Activated naive CD8-positive, alpha-beta T cell treated with anti-CD3 and anti-CD28 coated beads for 36 hours (primary cell): ENCODE results near the gene IL17C. TPM values are rescaled to one million over a fixed set of nuclear protein-coding genes. Genes with fewer than 3 reads are reported as not detected.

ENCODE experiments used
- DNase-seq: peaks from one replicate; pipeline ENCODE4 v3.0.0; 2021
- H3K27ac Mint-ChIP-seq: one replicate; pipeline ENCODE4 v1.8.0; 2022; ENCODE audit warnings: mild to moderate bottlenecking, moderate library complexity, mixed read lengths
- H3K27me3 Mint-ChIP-seq: one replicate; pipeline ENCODE4 v1.8.0; 2022; ENCODE audit warnings: mild to moderate bottlenecking, mixed read lengths
- H3K36me3 Mint-ChIP-seq: one replicate; pipeline ENCODE4 v1.8.0; 2021; ENCODE audit warnings: mild to moderate bottlenecking, mixed read lengths
- H3K4me1 Mint-ChIP-seq: one replicate; pipeline ENCODE4 v1.8.0; 2021; ENCODE audit warnings: mixed read lengths
- H3K4me3 Mint-ChIP-seq: one replicate; pipeline ENCODE4 v1.8.0; 2022; ENCODE audit warnings: mild to moderate bottlenecking, moderate library complexity, mixed read lengths
- H3K9me3 Mint-ChIP-seq: one replicate; pipeline ENCODE4 v1.8.0; 2022; ENCODE audit warnings: mixed read lengths
- total RNA-seq, 2 experiments: library from RNA; stranded (reverse); gene quantifications; one replicate each; pipeline ENCODE4 v1.2.3, GENCODE V29; 2021

The IL17C gene
- total RNA-seq, 2 experiments from 2014 or later = not detected

DNA sequence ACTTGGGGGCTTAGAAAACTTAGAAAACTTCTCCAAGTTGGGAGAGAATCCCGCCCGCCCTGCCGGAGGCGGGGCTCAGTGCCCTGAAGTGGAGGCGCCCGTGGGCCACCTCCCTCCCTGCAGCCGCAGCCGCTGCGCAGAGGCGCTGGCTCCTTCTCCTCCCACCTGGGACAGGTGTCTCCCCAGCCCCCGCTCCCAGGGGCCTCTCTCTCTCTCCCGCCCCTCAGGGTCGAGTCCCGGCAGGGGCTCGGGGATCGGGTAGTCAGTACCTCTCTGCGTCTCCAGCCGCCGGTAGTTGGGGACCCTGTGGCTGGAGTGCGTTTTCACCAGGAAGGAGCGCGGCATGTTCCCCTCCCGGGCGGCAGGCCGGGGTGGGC, 47.7 kb downstream of the IL17C start:
- H3K9me3 Mint-ChIP-seq = no peaks in the 10 kb centered on the region
- H3K27me3 Mint-ChIP-seq = no peaks in the 10 kb centered on the region
- no peak overlapping the region for H3K27ac Mint-ChIP-seq
- peaks cover 38% of the 10 kb centered on the region for H3K4me1 Mint-ChIP-seq
- no peaks in the 10 kb centered on the region for H3K36me3 Mint-ChIP-seq
- peak; percentile 51 for DNase-seq
- H3K4me3 Mint-ChIP-seq = peak overlapping the region; percentile 76

- H3K4me3 Mint-ChIP-seq = peak within 1 kb of the TSS; percentile 76
- H3K27ac Mint-ChIP-seq = no peak within 1 kb of the TSS
- H3K27me3 Mint-ChIP-seq = no peaks in the 10 kb centered on the region
- no peaks in the 10 kb centered on the region for H3K36me3 Mint-ChIP-seq
- no peaks in the 10 kb centered on the region for H3K9me3 Mint-ChIP-seq
- DNase-seq = peak; percentile 91
- H3K4me1 Mint-ChIP-seq = peaks cover 36% of the 10 kb centered on the region
Observed at GRCh38 chr16:88686439-88687253, 48.3 kb downstream of the IL17C start, which contains the start of gene SNAI3. SNAI3 (minus strand) TSS chr16:88686507; CDS start chr16:88686406, 101 bp downstream.

- Mint-ChIP-seq H3K36me3 (no peaks in the 10 kb centered on the region), H3K4me3 (no peak overlapping the region), H3K27me3 (no peaks in the 10 kb centered on the region), H3K9me3 (no peaks in the 10 kb centered on the region), H3K27ac (no peak overlapping the region), H3K4me1 (peaks cover 35% of the 10 kb centered on the region)
- no peak for DNase-seq
Observed at GRCh38 chr16:88687254-88687576, 48.8 kb downstream of the IL17C start.

- Mint-ChIP-seq H3K4me1 (peaks cover 36% of the 10 kb centered on the region), H3K27ac (no peak overlapping the region), H3K4me3 (no peak overlapping the region)
Observed at GRCh38 chr16:88687676-88688012, 49.3 kb downstream of the IL17C start.

DNA sequence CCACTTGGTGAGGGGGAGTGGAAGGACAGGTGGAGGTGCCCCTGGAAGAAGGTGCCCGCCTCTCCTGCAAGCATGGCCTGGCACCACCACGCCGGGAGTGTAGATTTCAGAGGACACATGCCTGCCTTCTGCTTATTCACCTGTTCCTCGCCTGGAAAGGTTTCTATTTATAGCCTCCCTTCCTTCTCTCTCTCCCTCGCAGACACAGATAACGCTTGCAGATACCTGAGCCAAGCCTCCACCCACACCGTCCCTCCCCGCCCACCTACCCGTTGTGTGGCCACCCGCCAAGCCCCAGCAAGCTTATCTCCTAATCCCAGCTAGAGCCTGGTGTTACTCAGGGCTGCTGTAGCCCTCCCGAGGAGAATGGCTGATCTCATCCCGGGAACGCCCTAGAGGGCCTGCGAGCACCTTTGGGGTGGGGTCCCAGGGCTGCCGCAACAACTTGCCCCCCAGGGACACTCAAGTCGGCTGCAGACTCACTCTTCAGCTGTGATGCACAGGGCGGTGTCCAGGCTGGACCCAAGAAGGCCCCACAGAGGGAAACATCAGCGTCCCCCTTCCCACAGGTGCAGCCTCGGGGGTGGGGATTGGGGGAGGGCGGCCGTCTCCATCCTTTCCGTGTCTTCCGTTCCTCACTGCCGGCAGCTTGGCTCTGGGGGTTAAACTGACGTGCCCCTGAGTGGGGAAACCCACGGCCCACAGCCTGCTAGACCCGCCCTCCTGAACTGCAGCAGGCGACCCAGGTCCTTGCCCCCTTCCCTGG, 49.8 kb downstream of the IL17C start:
- no peak overlapping the region for H3K27ac Mint-ChIP-seq
- no peaks in the 10 kb centered on the region for H3K36me3 Mint-ChIP-seq
- H3K4me3 Mint-ChIP-seq = no peak overlapping the region
- no peak for DNase-seq
- peaks cover 39% of the 10 kb centered on the region for H3K4me1 Mint-ChIP-seq
- no peaks in the 10 kb centered on the region for H3K9me3 Mint-ChIP-seq
- no peaks in the 10 kb centered on the region for H3K27me3 Mint-ChIP-seq

More at GRCh38 chr16:88687676-88688012, 49.3 kb downstream of the IL17C start:
- DNase-seq = no peak
- H3K27me3 Mint-ChIP-seq = no peaks in the 10 kb centered on the region
- H3K36me3 Mint-ChIP-seq = no peaks in the 10 kb centered on the region
- H3K9me3 Mint-ChIP-seq = no peaks in the 10 kb centered on the region

Other genes starting within 250 kb of the IL17C start
- 1 to 10 TPM; 6.7 to 6.9 TPM for gene ZFPM1, start 185.3 kb upstream of the IL17C start, total RNA-seq
- gene ZC3H18, start 68.2 kb upstream of the IL17C start, total RNA-seq = 10 to 100 TPM; 84.3 to 86.8 TPM
- 100 to 1,000 TPM; 197 to 204 TPM for gene CYBA, start 12.5 kb downstream of the IL17C start, total RNA-seq
- 10 to 100 TPM; 53.3 to 56.6 TPM for gene MVD, start 24.5 kb downstream of the IL17C start, total RNA-seq
- gene SNAI3, start 47.9 kb downstream of the IL17C start, total RNA-seq = 1 to 10 TPM; 2.0 to 2.2 TPM
- 10 to 100 TPM; 58.7 to 59.0 TPM for gene RNF166, start 67.8 kb downstream of the IL17C start, total RNA-seq
- gene CTU2, start 67.9 kb downstream of the IL17C start, total RNA-seq = 10 to 100 TPM; 59.7 to 62.7 TPM
- 10 to 100 TPM; 86.7 to 87.0 TPM for gene PIEZO1, start 146.6 kb downstream of the IL17C start, total RNA-seq
- gene CDT1, start 165.2 kb downstream of the IL17C start, total RNA-seq = 100 to 1,000 TPM; 156 to 158 TPM
- 100 to 1,000 TPM; 241 to 272 TPM for gene APRT, start 173.4 kb downstream of the IL17C start, total RNA-seq
- gene GALNS, start 218.4 kb downstream of the IL17C start, total RNA-seq = 10 to 100 TPM; 14.7 to 14.9 TPM
- gene TRAPPC2L, start 218.6 kb downstream of the IL17C start, total RNA-seq = 10 to 100 TPM; 81.8 to 91.3 TPM
- gene PABPN1L, start 228.1 kb downstream of the IL17C start, total RNA-seq = not detected